ENCODE results near the gene ZNF644.

ZNF644 gene

GRCh38 chr1:90969241-90969640, 52.6 kb downstream of the ZNF644 start:
- no peak overlapping the region for H3K4me3 ChIP-seq (replicated peaks; ENCODE audit: low read depth, low read length)
- DNase-seq (ENCODE audit: low read depth) = no peak
- no peak for TF ChIP-seq CTCF (IDR thresholded peaks at IDR 0.05; ENCODE audit: low read length, missing control alignments)

- peak; percentile 47 for TF ChIP-seq CTCF (IDR thresholded peaks at IDR 0.05; ENCODE audit: low read length, missing control alignments)
- DNase-seq (ENCODE audit: low read depth) = peak; percentile 45
- H3K4me3 ChIP-seq (replicated peaks; ENCODE audit: low read depth, low read length) = no peak overlapping the region
Observed at GRCh38 chr1:90964444-90965035, 57.3 kb downstream of the ZNF644 start.

GRCh38 chr1:90963651-90964050, 58.2 kb downstream of the ZNF644 start:
- H3K4me3 ChIP-seq (replicated peaks; ENCODE audit: low read depth, low read length) = no peak overlapping the region
- no peak for TF ChIP-seq CTCF (IDR thresholded peaks at IDR 0.05; ENCODE audit: low read length, missing control alignments)
- no peak for DNase-seq (ENCODE audit: low read depth)

- H3K4me3 ChIP-seq (replicated peaks; ENCODE audit: low read depth, low read length) = no peak overlapping the region
- no peak for DNase-seq (ENCODE audit: low read depth)
- TF ChIP-seq CTCF (IDR thresholded peaks at IDR 0.05; ENCODE audit: low read length, missing control alignments) = no peak
Observed at GRCh38 chr1:90963236-90963635, 58.6 kb downstream of the ZNF644 start.

GRCh38 chr1:90959352-90960206, 62.3 kb downstream of the ZNF644 start:
- peak; percentile 62 for DNase-seq (ENCODE audit: low read depth)
- TF ChIP-seq CTCF (IDR thresholded peaks at IDR 0.05; ENCODE audit: low read length, missing control alignments) = no peak
- no peak overlapping the region for H3K4me3 ChIP-seq (replicated peaks; ENCODE audit: low read depth, low read length)

- no peak for TF ChIP-seq CTCF (IDR thresholded peaks at IDR 0.05; ENCODE audit: low read length, missing control alignments)
- DNase-seq (ENCODE audit: low read depth) = no peak
Observed at GRCh38 chr1:90957497-90957896, 64.3 kb downstream of the ZNF644 start.

More at GRCh38 chr1:90957497-90957896, 64.3 kb downstream of the ZNF644 start:
- H3K4me3 ChIP-seq (replicated peaks; ENCODE audit: low read depth, low read length) = no peak overlapping the region
